Psoas muscle (tissue), 8 donors: Measurements from ENCODE around the gene INSYN1. TPM values are rescaled to one million over a fixed set of nuclear protein-coding genes. Genes with fewer than 3 reads are reported as not detected.

Experiments
- ATAC-seq, 4 donors: fragments of 200-7000 bp; cut with Tn5 transposase; one replicate each; pipeline ENCODE4 v1.9.1; 2020; ENCODE audit warnings: moderate library complexity in 3 of 4, mild to moderate bottlenecking in 2 of 4
- DNase-seq, 2 donors: peaks; one replicate each; pipeline ENCODE4 v3.0.0-alpha.2; 2020
- H3K27ac ChIP-seq: fragments of 200-600 bp; one replicate; pipeline ENCODE4 v1.8.0; 2022
- H3K27me3 ChIP-seq, 3 donors: fragments of 200-600 bp in 1 of 3; one replicate each; pipeline versions ENCODE4 v1.6.1 to v1.8.0; 2013 to 2022; ENCODE audit warnings: low read length in 2 of 3, mild to moderate bottlenecking in 2 of 3, moderate library complexity in 1 of 3; ENCODE audit not compliant: insufficient read depth in 3 of 3
- H3K36me3 ChIP-seq, 2 donors: fragments of 200-600 bp in 1 of 2; one replicate each; pipeline versions ENCODE4 v1.6.1 to v1.8.0; 2013 to 2022; ENCODE audit warnings: low read depth in 1 of 2, mild to moderate bottlenecking in 1 of 2, moderate library complexity in 1 of 2; ENCODE audit not compliant: insufficient read depth in 1 of 2
- H3K4me1 ChIP-seq: fragments of 200-600 bp; one replicate; pipeline ENCODE4 v1.8.0; 2022
- H3K4me3 ChIP-seq: fragments of 200-600 bp; one replicate; pipeline ENCODE4 v1.8.0; 2022; ENCODE audit warnings: mild to moderate bottlenecking
- H3K9me3 ChIP-seq: fragments of 200-600 bp; one replicate; pipeline ENCODE4 v1.8.0; 2022
- WGBS, 3 donors: extraction: QIAGEN DNeasy Blood & Tissue Kit; methylation state at CpG; one replicate each; pipeline versions ENCODE4 v1.1.6 to v1.1.7; 2013; 5-methylcytosine and 5-hydroxymethylcytosine counted together
- intact Hi-C, 2 donors: fragments of 100-400 bp; cut with DNase I; formaldehyde crosslinking; loops; one replicate each; pipeline versions ENCODE4 v1.11.0 to v1.14.2; 2022
- long read RNA-seq, 2 donors: library from polyadenylated mRNA; unstranded; transcript quantifications; one replicate each; pipeline ENCODE4 v2.0.0, GENCODE V29; 2021
- polyA plus RNA-seq, 3 donors: library from polyadenylated mRNA; stranded (reverse); fragments of 200-250 nt; gene quantifications; one replicate each; pipeline ENCODE4 v1.2.3, GENCODE V29; 2013
- total RNA-seq, 4 donors: library from RNA; stranded (reverse); fragmentation: NEBNext Ultra II Directional in 2 of 4; extraction: Animal tissue kit (Norgen Biotek cat#: 25700) in 2 of 4; gene quantifications; one replicate each; pipeline versions ENCODE4 v1.2.1 to v1.2.4, GENCODE V29; 2021 to 2023
- TF ChIP-seq, protein P1 (sequence below): fragments of 200-600 bp; IDR thresholded peaks from one replicate; pipeline ENCODE4 v1.8.0; 2022; ENCODE audit warnings: antibody characterized with exemption
- donor health status: healthy with polysubstance abuse.
- donor health status: DM: no; HTN: no; CAD: no; lungs with moderate emphysema.
- donor health status: Bipolar disorder and iron deficiency.
- donor health status: healthy.
- donor health status: DM: yes; HTN: yes; CAD: no.
- donor health status: DM: no; HTN: no; CAD: no.
- donor health status: DM: no; HTN: no; CAD: no.
- donor health status: DM: yes; HTN: yes; CAD: no.

The INSYN1 gene, protein sequence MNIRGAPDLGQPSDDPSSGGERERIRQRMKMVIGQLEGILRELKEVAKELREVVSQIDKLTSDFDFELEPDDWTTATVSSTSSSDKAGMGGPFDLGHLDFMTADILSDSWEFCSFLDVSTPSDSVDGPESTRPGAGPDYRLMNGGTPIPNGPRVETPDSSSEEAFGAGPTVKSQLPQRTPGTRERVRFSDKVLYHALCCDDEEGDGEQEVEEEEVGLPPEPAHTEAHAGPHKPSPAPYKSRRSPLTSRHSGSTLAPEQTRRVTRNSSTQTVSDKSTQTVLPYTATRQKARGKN
- total RNA-seq = 10 to 100 TPM in 1 of 4 donors, 1 to 10 TPM in 3; 3.8 to 10.8 (median 5.7) TPM
- 1 to 10 TPM in 2 of 3 donors, under 1 TPM in 1; 0.42 to 2.5 (median 1.6) TPM for polyA plus RNA-seq
- long read RNA-seq, donor 1, full-length matches to known transcripts = 4 of 5 reads
- long read RNA-seq, donor 1, partial matches to known transcripts = 0 of 5 reads
- long read RNA-seq, donor 1, other reads (novel, unspliced or antisense) = 1 of 5 reads
- long read RNA-seq, donor 2, full-length matches to known transcripts = 11 of 12 reads
- long read RNA-seq, donor 2, partial matches to known transcripts = 0 of 12 reads
- long read RNA-seq, donor 2, other reads (novel, unspliced or antisense) = 1 of 12 reads

DNA sequence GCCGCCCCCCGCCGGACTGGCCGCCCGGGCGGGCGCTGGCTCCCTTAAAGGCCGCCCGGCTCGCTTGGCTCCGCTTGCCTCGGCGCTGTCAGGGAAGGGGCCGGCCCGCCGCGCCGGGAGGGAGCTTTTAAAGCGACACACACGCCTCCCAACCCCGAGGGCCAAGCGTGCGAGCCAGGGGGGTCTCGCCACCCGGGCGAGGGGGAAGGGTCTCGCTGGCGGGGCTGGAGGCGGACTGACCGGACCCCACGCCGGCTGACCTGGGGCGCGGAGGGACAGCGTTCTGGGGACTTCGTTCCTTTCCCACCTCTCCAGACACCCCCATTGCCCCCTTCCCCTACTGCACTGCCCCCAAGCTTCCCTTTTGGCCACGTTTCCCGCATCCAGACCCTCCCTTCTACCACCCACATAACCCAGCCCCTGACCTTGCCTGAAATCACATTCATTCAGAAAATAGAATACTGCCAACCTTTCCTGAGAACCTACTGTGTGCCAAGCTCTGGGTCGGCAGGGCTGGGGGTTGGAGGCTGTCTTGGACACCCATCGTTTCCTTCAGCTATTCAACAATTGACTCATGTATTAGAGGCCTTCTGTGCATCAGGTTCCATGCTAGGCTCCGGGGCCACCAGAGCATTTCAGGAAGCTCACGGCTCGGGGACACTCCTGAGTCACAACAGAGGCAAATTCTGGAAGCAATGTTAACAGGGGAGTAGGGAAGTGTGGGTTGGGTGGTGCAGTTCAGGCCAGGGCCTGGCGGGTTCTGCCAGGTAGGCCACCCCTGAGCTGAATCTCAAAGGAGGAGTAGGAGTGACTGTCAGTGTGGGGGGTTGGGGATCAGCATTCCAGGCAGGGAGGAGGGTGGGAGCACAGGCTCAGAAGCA, at the start of gene INSYN1:
Gene INSYN1, minus strand, starts transcription at position 102 of the 881 bp plus-strand sequence. CDS start 2,221 bp downstream, outside the sequence.
- WGBS, 3 donors = 12 to 29% (median 16%) methylated on average over 17 to 44 of the region's 44 CpGs
- H3K9me3 ChIP-seq = no peaks in the 10 kb centered on the region
- H3K4me3 ChIP-seq = peak within 1 kb of the TSS; percentile 69
- peaks cover 0 to 51% (median 9%) of the 10 kb centered on the region in 3 donors for H3K27me3 ChIP-seq
- H3K36me3 ChIP-seq = no peaks in the 10 kb centered on the region
- intact Hi-C loops = no loop called here
- H3K27ac ChIP-seq = no peak within 1 kb of the TSS
- DNase-seq (peak; percentile 54 to 67), ATAC-seq (peak; percentile 62 to 84 (median 70))
- no peaks in the 10 kb centered on the region for H3K4me1 ChIP-seq
- TF ChIP-seq, protein P1, sequence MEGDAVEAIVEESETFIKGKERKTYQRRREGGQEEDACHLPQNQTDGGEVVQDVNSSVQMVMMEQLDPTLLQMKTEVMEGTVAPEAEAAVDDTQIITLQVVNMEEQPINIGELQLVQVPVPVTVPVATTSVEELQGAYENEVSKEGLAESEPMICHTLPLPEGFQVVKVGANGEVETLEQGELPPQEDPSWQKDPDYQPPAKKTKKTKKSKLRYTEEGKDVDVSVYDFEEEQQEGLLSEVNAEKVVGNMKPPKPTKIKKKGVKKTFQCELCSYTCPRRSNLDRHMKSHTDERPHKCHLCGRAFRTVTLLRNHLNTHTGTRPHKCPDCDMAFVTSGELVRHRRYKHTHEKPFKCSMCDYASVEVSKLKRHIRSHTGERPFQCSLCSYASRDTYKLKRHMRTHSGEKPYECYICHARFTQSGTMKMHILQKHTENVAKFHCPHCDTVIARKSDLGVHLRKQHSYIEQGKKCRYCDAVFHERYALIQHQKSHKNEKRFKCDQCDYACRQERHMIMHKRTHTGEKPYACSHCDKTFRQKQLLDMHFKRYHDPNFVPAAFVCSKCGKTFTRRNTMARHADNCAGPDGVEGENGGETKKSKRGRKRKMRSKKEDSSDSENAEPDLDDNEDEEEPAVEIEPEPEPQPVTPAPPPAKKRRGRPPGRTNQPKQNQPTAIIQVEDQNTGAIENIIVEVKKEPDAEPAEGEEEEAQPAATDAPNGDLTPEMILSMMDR = no peak

DNA sequence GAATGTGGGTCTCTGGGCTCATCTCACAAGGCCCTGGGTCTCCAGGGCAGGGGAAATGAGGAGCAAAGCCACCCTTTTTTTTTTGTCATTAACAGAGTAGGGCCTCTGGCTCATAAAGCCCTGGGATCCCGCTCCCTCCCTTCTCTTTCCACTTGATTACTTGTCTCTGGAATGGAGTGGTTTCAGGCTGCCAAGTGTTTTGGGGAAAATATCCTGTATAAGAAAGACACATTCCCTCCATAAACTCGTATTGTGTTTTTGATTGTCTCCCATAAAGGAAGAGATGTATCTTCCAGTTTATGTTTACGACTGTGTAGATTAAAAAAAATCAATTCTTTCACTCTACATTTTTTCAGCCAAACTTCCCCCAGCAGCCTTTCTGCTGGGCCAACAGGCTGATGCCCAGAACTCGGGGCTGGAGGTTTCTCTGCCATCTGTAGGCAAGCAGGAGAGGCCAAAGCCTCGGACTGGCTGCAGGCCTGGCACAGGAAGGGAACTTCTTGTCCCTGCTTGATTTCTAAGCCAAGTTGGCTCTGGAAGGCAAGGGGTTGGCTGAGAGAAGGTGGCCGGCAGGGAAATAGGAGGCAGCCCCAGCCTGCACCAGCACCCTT, 49.4 kb upstream of the INSYN1 start:
- peak; percentile 35 to 83 for DNase-seq
- Histone ChIP-seq H3K4me3 (no peak overlapping the region), H3K27ac (peak overlapping the region; percentile 16), H3K36me3 (no peaks in the 10 kb centered on the region), H3K4me1 (peaks cover 53% of the 10 kb centered on the region), H3K9me3 (no peaks in the 10 kb centered on the region), H3K27me3 (no peaks in the 10 kb centered on the region)
- ATAC-seq = peak; percentile 58 to 84 (median 75)
- 20 to 25% (median 25%) methylated on average over 6 of the region's 6 CpGs for WGBS, 3 donors
- TF ChIP-seq, protein P1 = no peak
- intact Hi-C loops = no loop called here

DNA sequence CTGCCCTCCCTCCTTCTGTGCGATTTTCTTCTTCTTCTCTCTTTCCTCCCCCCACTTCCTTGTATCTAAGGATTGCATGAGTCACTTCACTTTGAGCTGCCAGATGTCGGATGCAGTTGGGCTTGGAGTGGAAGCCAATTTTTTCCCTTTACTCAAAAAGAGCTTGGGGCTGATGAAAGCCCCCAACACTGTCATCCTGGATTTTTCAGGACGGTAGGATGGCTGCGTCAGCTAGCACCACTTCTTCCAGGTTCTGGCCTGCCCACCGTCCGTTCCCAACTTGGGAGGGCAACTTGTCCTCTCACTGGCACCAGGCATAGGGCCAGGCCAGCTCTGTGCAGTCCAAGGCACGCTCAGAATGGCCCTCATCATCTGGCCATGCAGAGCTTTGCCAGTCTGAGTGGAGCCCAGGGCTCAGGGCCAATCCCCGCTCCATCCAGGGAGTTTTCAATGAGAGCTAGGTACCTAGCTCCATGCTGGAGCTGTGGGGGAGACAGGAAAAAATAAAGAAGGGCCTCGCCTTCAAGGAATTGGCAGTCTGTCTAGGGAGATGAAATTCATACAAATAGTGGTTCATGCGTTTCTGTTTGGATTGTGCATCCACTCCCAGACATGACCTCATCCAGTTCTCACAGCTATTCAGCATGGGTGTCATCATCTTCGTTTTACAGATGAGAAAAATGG, 47.7 kb upstream of the INSYN1 start:
- WGBS, 3 donors = 10 to 20% (median 17%) methylated on average over 11 of the region's 11 CpGs
- TF ChIP-seq, protein P1 = no peak
- peak overlapping the region; percentile 56 for H3K27ac ChIP-seq
- no peaks in the 10 kb centered on the region for H3K27me3 ChIP-seq
- intact Hi-C loops = no loop called here
- peaks cover 53% of the 10 kb centered on the region for H3K4me1 ChIP-seq
- peak; percentile 60 to 93 for DNase-seq
- H3K9me3 ChIP-seq = no peaks in the 10 kb centered on the region
- no peak overlapping the region for H3K4me3 ChIP-seq
- peak; percentile 73 to 91 (median 89) for ATAC-seq
- no peaks in the 10 kb centered on the region for H3K36me3 ChIP-seq

DNA sequence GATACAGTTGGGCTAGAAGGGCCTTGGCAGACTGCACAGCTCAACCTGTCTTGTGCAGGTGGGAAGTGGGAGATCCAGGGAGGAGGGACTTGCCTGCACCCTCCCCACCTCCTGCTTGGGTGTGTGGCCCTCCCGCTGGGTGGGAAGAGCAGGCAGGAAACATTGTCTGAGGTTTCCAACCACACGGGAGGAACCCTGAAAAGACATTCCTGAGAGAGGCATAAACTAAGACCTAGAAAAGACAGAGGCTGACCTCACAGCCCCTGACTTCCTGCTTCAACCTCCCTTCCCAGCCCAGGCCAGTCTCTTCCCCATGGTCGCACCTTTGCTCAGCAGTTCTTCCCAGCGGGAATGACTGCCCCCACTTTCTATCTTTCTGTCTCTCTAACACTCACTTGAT, 46.3 kb upstream of the INSYN1 start:
- no peak overlapping the region for H3K27ac ChIP-seq
- 59 to 76% (median 61%) methylated on average over 4 of the region's 4 CpGs for WGBS, 3 donors
- H3K4me1 ChIP-seq = peaks cover 53% of the 10 kb centered on the region
- H3K4me3 ChIP-seq = no peak overlapping the region
- H3K36me3 ChIP-seq = no peaks in the 10 kb centered on the region
- no peaks in the 10 kb centered on the region for H3K27me3 ChIP-seq
- intact Hi-C loops = loop anchor here in 1 of 2 donors (5.0 kb wide), 1 partner anchor 108 kb away; no protein-coding TSS in a partner anchor
- TF ChIP-seq, protein P1 = no peak
- DNase-seq = no peak
- no peak for ATAC-seq
- H3K9me3 ChIP-seq = no peaks in the 10 kb centered on the region
